Fibroblast of skin of left quadriceps (primary cell): ENCODE measurements around the gene LY6G6C.

ENCODE experiments used
- DNase-seq, 2 experiments: peaks; one replicate each; pipeline ENCODE4 v3.0.0-alpha.2; 2013; ENCODE audit warnings: low read depth in 2 of 2

LY6G6C gene

GRCh38 chr6:31706599-31706998 lies 14.9 kb downstream of the LY6G6C start, which contains the start of gene LY6G6F:
LY6G6F (plus strand) TSS chr6:31706866; CDS start chr6:31706907, 41 bp downstream.
- DNase-seq: no peak

- DNase-seq: no peak
Observed at GRCh38 chr6:31705931-31706330, 15.6 kb downstream of the LY6G6C start.

- peak; percentile 96 to 97 for DNase-seq
Observed at GRCh38 chr6:31702819-31703716, 18.5 kb downstream of the LY6G6C start, which contains the start of gene ABHD16A. ABHD16A (minus strand) TSS chr6:31703324; CDS start chr6:31703281, 43 bp downstream.

- DNase-seq: no peak
Observed at GRCh38 chr6:31702405-31702818, 19.1 kb downstream of the LY6G6C start.

GRCh38 chr6:31701666-31702404 lies 19.7 kb downstream of the LY6G6C start:
- no peak for DNase-seq

- DNase-seq: no peak
Observed at GRCh38 chr6:31700740-31701401, 20.7 kb downstream of the LY6G6C start.

- DNase-seq: no peak
Observed at GRCh38 chr6:31697555-31697954, 24.0 kb downstream of the LY6G6C start.

- DNase-seq: no peak
Observed at GRCh38 chr6:31693535-31693934, 28.0 kb downstream of the LY6G6C start.

- no peak for DNase-seq
Observed at GRCh38 chr6:31692886-31693285, 28.7 kb downstream of the LY6G6C start.

GRCh38 chr6:31692353-31692752 lies 29.2 kb downstream of the LY6G6C start:
- DNase-seq: no peak

- DNase-seq: no peak
Observed at GRCh38 chr6:31691564-31692108, 29.9 kb downstream of the LY6G6C start.

GRCh38 chr6:31691078-31691463 lies 30.5 kb downstream of the LY6G6C start:
- DNase-seq: no peak

GRCh38 chr6:31690231-31691077 lies 31.1 kb downstream of the LY6G6C start:
- no peak for DNase-seq

GRCh38 chr6:31689249-31690110 lies 32.1 kb downstream of the LY6G6C start:
- DNase-seq: no peak

GRCh38 chr6:31687860-31688693 lies 33.5 kb downstream of the LY6G6C start:
- DNase-seq: no peak

GRCh38 chr6:31687321-31687720 lies 34.2 kb downstream of the LY6G6C start:
- DNase-seq: no peak

- no peak for DNase-seq
Observed at GRCh38 chr6:31686483-31686882, 35.1 kb downstream of the LY6G6C start.

- DNase-seq: no peak
Observed at GRCh38 chr6:31683591-31683990, 38.0 kb downstream of the LY6G6C start.

GRCh38 chr6:31681135-31681671 lies 40.3 kb downstream of the LY6G6C start:
- DNase-seq: no peak
